Esophagus squamous epithelium (tissue), 5 donors: Measurements from ENCODE around the gene GADD45B. TPM values are rescaled to one million over a fixed set of nuclear protein-coding genes. Genes with fewer than 3 reads are reported as not detected.
A peak's percentile ranks its signal among the peaks of the same experiment; 100 is the strongest.

Experiments used
- DNase-seq: peaks from one replicate; lab custom pipeline; 2025; lab: John Stamatoyannopoulos, UW
- H3K27ac ChIP-seq, 4 donors: fragments of 200-600 bp; sonication (generic); one replicate each; pipeline ENCODE4 v1.5.1; 2016 to 2019; ENCODE audit warnings: mild to moderate bottlenecking in 1 of 4
- H3K27me3 ChIP-seq, 4 donors: fragments of 200-600 bp; sonication (generic); 1 replicate in 3 of 4; 2 replicates in 1 of 4; pipeline versions ENCODE4 v1.5.1 to v1.6.0; 2017 to 2021; ENCODE audit warnings: antibody characterized with exemption in 1 of 4
- H3K36me3 ChIP-seq, 3 donors: fragments of 200-600 bp; sonication (generic); one replicate each; pipeline ENCODE4 v1.5.1; 2016 to 2019
- H3K4me1 ChIP-seq, 3 donors: fragments of 200-600 bp; sonication (generic); one replicate each; pipeline ENCODE4 v1.5.1; 2017 to 2019
- H3K4me3 ChIP-seq, 4 donors: fragments of 200-600 bp; sonication (generic); 1 replicate in 3 of 4; 2 replicates in 1 of 4; pipeline ENCODE4 v1.5.1; 2016 to 2019; ENCODE audit warnings: mild to moderate bottlenecking in 2 of 4, moderate library complexity in 1 of 4
- H3K9me3 ChIP-seq, 3 donors: fragments of 200-600 bp; sonication (generic); one replicate each; pipeline ENCODE4 v1.5.1; 2016 to 2019
- POLR2A ChIP-seq, 4 donors: fragments of 450-650 bp; IDR thresholded peaks; one replicate each; pipeline ENCODE4 v1.6.1; 2017; ENCODE audit warnings: antibody characterized with exemption in 4 of 4, mild to moderate bottlenecking in 4 of 4, moderate library complexity in 3 of 4
- WGBS, 2 donors: methylation state at CpG; one replicate each; pipeline ENCODE4 v1.1.5; 2018; 5-methylcytosine and 5-hydroxymethylcytosine counted together
- intact Hi-C: fragments of 100-400 bp; cut with DNase I; formaldehyde crosslinking; loops from one replicate; pipeline ENCODE4 v1.15.0; 2022
- small RNA-seq, 4 donors: library from RNA; depleted of rRNA; stranded (forward); fragments of <200 nt; gene quantifications; one replicate each; pipeline ENCODE3, GENCODE V24; 2016
- total RNA-seq, 4 donors: library from RNA; depleted of rRNA; stranded (reverse); fragments of >200 nt; gene quantifications; one replicate each; pipeline ENCODE4 v1.1.0, GENCODE V29; 2016
- donor health status: DM: yes; HTN: yes; CAD: no.

The GADD45B gene
- total RNA-seq, 4 donors from 2014 or later: 21.6 to 40.1 (median 28.7) TPM

- TF ChIP-seq POLR2A (IDR thresholded peaks at IDR 0.05): no peak
- peaks cover 7 to 65% (median 17%) of the 10 kb centered on the region in 3 donors for H3K4me1 ChIP-seq
- no peaks in the 10 kb centered on the region for H3K27me3 ChIP-seq
- no peaks in the 10 kb centered on the region for H3K9me3 ChIP-seq
- no peak overlapping the region for H3K4me3 ChIP-seq
- no peaks in the 10 kb centered on the region for H3K36me3 ChIP-seq
- 83 to 85% methylated on average over 3 to 4 of the region's 4 CpGs for WGBS, 2 donors
- intact Hi-C loops: no loop called here
- peak overlapping the region in 3 of 4 donors; percentile 69 to 85 (median 75) for H3K27ac ChIP-seq
- no peak for DNase-seq
Measured at GRCh38 chr19:2527686-2528085, 51.8 kb downstream of the GADD45B start.

Small RNA genes within 50 kb of the gene (small RNA-seq; reads per million reads assigned to genes)
- 0 reads per million in 4 donors for gene RNU6-993P

Other genes starting within 250 kb of the GADD45B start
- gene PLEKHJ1, start 239.8 kb upstream of the GADD45B start, total RNA-seq: 10 to 100 TPM; 44.8 to 56.5 (median 48.8) TPM
- gene SF3A2, start 239.3 kb upstream of the GADD45B start, total RNA-seq: 10 to 100 TPM; 19.3 to 39.7 (median 31.3) TPM
- 1 to 10 TPM in 1 of 4 donors, under 1 TPM in 2, not detected in 1; 0.76 to 1.1 (median 0.88) TPM for gene AMH, start 226.8 kb upstream of the GADD45B start, total RNA-seq
- gene JSRP1, start 219.7 kb upstream of the GADD45B start, total RNA-seq: 1 to 10 TPM in 1 of 4 donors, not detected in 3; 1.5 TPM
- gene PEAK3, start 194.0 kb upstream of the GADD45B start, total RNA-seq: under 1 TPM in 3 of 4 donors, not detected in 1; 0.32 to 0.40 (median 0.38) TPM
- under 1 TPM in 1 of 4 donors, not detected in 3; 0.09 TPM for gene LINGO3, start 168.0 kb upstream of the GADD45B start, total RNA-seq
- 100 to 1,000 TPM in 3 of 4 donors, 10 to 100 TPM in 1; 97.8 to 163 (median 128) TPM for gene LSM7, start 147.5 kb upstream of the GADD45B start, total RNA-seq
- gene SPPL2B, start 147.4 kb upstream of the GADD45B start, total RNA-seq: 10 to 100 TPM; 14.7 to 37.7 (median 36.2) TPM
- under 1 TPM in 1 of 4 donors, not detected in 3; 0.19 TPM for gene TMPRSS9, start 115.9 kb upstream of the GADD45B start, total RNA-seq
- gene TIMM13, start 48.5 kb upstream of the GADD45B start, total RNA-seq: 10 to 100 TPM; 46.2 to 65.7 (median 53.8) TPM
- 10 to 100 TPM; 38.7 to 93.3 (median 61.4) TPM for gene LMNB2, start 19.2 kb upstream of the GADD45B start, total RNA-seq
- gene GNG7, start 226.6 kb downstream of the GADD45B start, total RNA-seq: 1 to 10 TPM in 3 of 4 donors, under 1 TPM in 1; 0.57 to 3.8 (median 1.6) TPM
- 1 to 10 TPM in 2 of 4 donors, under 1 TPM in 2; 0.61 to 2.2 (median 1.4) TPM for gene DIRAS1, start 245.2 kb downstream of the GADD45B start, total RNA-seq